Measurements from ENCODE around the gene PRKCG.
"Not testable (repeated sequence)": the region's sequence is repeated elsewhere in the genome, so short reads cannot be mapped to it uniquely, and the experiment has no call there.

Gene PRKCG

DNA sequence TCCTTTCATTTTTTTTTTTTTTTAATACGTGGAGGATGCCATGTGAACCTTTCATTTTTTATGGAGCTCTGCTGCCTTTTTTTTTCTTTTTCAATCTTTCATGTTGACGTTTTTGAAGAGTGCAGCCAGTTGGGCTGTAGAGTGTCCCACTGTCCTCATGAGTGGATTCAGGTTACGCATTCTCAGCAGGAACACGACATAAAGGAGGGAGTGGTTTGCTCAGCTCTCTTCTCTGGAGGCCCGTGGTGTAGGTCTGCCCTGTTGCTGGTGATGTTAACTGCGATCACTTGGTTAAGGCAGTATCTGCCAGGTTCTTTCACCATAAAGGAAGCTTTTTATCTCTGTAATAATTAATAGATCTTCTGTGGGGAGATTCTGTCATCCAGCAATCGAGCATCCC lies 54.0 kb downstream of the PRKCG start:
- no peaks in the 10 kb centered on the region for H3K36me3 ChIP-seq (ENCODE audit: control insufficient read depth in 2 of 2, insufficient read depth in 2 of 2, low read length in 2 of 2)
- H3K9ac ChIP-seq (ENCODE audit: low read depth in 1 of 2, low read length in 2 of 2): no peak overlapping the region
- no peaks in the 10 kb centered on the region for H3K27me3 ChIP-seq (ENCODE audit: control insufficient read depth in 2 of 2, insufficient read depth in 2 of 2, low read length in 2 of 2)
- H3K27ac ChIP-seq (ENCODE audit: low read depth in 2 of 2, low read length in 2 of 2): no peak overlapping the region
- no peaks in the 10 kb centered on the region for H3K9me3 ChIP-seq (ENCODE audit: control insufficient read depth in 2 of 2, low read length in 2 of 2)
- no peak overlapping the region for H3K4me3 ChIP-seq (ENCODE audit: low read length in 2 of 2)
- H3K4me1 ChIP-seq (ENCODE audit: control insufficient read depth in 2 of 2, insufficient read depth in 2 of 2, low read length in 2 of 2): no peaks in the 10 kb centered on the region

DNA sequence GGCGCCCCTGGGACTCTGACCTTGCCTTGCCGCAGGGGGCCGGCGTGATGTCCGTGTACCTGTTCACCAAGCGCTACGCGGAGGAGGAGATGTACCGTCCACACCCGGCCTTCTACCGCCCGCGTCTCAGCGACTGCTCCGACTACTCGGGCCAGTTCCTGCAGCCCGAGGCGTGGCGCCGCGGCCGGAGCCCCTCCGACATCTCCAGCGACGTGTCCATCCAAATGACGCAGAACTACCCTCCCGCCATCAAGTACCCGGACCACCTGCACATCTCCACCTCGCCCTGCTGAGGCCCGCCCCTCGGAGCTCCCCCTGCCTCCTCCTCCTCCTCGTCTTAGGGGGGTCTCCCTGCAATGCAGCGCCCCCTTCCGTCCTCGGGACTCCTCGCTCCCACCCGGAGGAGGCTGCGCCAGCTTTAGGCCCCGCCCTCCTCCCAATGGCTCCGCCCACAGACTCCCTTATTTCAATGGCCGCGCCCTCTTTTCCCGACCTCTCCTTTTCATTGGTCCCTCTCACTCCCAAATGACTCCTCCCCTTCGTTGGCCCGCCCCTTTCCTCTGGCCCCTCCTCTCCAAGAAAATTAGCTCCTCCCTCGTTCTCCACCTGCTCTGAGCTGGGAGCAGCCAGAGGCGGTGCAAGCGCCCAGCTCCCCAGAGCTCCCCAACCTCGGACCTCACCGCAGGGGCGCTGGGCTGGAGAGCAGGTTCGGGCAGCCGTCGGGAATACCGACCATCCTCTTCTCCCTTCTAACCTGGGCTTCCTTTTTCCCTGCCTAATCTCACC lies 60.2 kb downstream of the PRKCG start:
- Histone ChIP-seq H3K4me1 (ENCODE audit: control insufficient read depth in 2 of 2, insufficient read depth in 2 of 2, low read length in 2 of 2) (no peaks in the 10 kb centered on the region), H3K36me3 (ENCODE audit: control insufficient read depth in 2 of 2, insufficient read depth in 2 of 2, low read length in 2 of 2) (no peaks in the 10 kb centered on the region), H3K27me3 (ENCODE audit: control insufficient read depth in 2 of 2, insufficient read depth in 2 of 2, low read length in 2 of 2) (peaks cover 0 to 18% of the 10 kb centered on the region in 2 donors), H3K4me3 (ENCODE audit: low read length in 2 of 2) (no peak overlapping the region), H3K27ac (ENCODE audit: low read depth in 2 of 2, low read length in 2 of 2) (no peak overlapping the region), H3K9ac (ENCODE audit: low read depth in 1 of 2, low read length in 2 of 2) (no peak overlapping the region), H3K9me3 (ENCODE audit: control insufficient read depth in 2 of 2, low read length in 2 of 2) (no peaks in the 10 kb centered on the region)

DNA sequence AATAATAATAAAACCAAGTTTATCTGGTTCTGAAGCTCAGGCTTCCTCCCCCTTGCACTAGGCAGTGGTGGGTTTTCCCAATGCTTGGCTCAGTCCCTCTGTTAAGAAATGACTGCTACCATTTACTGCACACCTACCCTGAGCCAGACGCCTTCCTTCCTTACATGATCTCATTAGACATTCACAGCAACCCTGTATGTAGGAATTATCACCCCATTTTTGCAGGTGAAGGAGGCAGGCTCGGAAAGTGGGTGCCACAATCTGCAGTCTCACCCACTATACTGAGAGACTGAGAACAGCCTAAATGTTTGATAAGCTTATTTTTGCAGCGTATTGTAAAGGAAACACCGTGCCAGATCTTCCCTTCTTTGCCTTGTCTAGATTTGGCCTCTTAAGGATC lies 62.4 kb downstream of the PRKCG start:
- Histone ChIP-seq H3K27me3 (ENCODE audit: control insufficient read depth in 2 of 2, insufficient read depth in 2 of 2, low read length in 2 of 2) (peaks cover 0 to 18% of the 10 kb centered on the region in 2 donors), H3K9ac (ENCODE audit: low read depth in 1 of 2, low read length in 2 of 2) (no peak overlapping the region), H3K4me3 (ENCODE audit: low read length in 2 of 2) (no peak overlapping the region), H3K9me3 (ENCODE audit: control insufficient read depth in 2 of 2, low read length in 2 of 2) (no peaks in the 10 kb centered on the region), H3K4me1 (ENCODE audit: control insufficient read depth in 2 of 2, insufficient read depth in 2 of 2, low read length in 2 of 2) (no peaks in the 10 kb centered on the region), H3K36me3 (ENCODE audit: control insufficient read depth in 2 of 2, insufficient read depth in 2 of 2, low read length in 2 of 2) (no peaks in the 10 kb centered on the region), H3K27ac (ENCODE audit: low read depth in 2 of 2, low read length in 2 of 2) (no peak overlapping the region)

DNA sequence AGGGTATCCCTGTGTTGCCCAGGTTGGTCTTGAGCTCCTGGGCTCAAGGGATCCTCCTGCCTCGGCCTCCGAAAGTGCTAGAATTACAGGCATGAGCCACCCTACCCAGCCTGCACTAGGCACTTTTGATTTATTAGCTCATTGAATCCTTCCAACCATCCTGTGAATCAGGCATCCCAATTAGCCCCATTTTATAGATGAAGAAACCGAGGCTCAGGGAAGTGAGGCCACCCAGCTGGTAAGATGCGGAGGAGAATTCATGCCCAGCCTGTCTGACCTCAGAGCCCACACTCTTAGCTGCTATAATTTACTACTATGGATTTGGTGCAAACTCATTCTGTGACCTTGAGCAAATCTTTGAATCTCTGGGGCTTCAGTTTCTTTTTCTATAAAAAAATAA lies 62.9 kb downstream of the PRKCG start:
- Histone ChIP-seq H3K27me3 (ENCODE audit: control insufficient read depth in 2 of 2, insufficient read depth in 2 of 2, low read length in 2 of 2) (peaks cover 0 to 18% of the 10 kb centered on the region in 2 donors), H3K4me3 (ENCODE audit: low read length in 2 of 2) (no peak overlapping the region), H3K27ac (ENCODE audit: low read depth in 2 of 2, low read length in 2 of 2) (no peak overlapping the region)

DNA sequence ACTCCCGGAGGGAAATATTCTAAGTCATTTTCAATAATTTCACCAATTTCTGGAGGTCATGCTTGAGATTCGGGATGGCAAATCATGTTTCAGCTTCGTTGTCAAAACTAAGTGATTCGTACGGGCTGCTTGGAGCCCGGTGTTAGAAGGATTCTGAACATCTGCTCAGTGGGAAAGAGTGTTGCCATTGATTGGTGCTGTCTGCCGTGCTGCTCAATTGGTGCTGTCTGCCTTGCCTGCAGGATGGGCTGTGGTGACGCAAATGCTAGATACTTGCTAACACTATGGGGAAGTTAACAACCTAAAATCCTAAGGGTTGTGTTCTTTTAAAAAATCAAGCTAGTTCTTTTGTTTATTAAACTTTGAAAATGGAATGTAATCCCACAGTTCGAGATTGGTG lies 63.4 kb downstream of the PRKCG start:
- Histone ChIP-seq H3K9me3 (ENCODE audit: control insufficient read depth in 2 of 2, low read length in 2 of 2) (no peaks in the 10 kb centered on the region), H3K4me3 (ENCODE audit: low read length in 2 of 2) (no peak overlapping the region), H3K27me3 (ENCODE audit: control insufficient read depth in 2 of 2, insufficient read depth in 2 of 2, low read length in 2 of 2) (peaks cover 0 to 18% of the 10 kb centered on the region in 2 donors), H3K36me3 (ENCODE audit: control insufficient read depth in 2 of 2, insufficient read depth in 2 of 2, low read length in 2 of 2) (no peaks in the 10 kb centered on the region), H3K4me1 (ENCODE audit: control insufficient read depth in 2 of 2, insufficient read depth in 2 of 2, low read length in 2 of 2) (no peaks in the 10 kb centered on the region), H3K27ac (ENCODE audit: low read depth in 2 of 2, low read length in 2 of 2) (no peak overlapping the region), H3K9ac (ENCODE audit: low read depth in 1 of 2, low read length in 2 of 2) (no peak overlapping the region)

More for the DNA sequence above, 62.9 kb downstream of the PRKCG start:
- Histone ChIP-seq H3K36me3 (ENCODE audit: control insufficient read depth in 2 of 2, insufficient read depth in 2 of 2, low read length in 2 of 2) (no peaks in the 10 kb centered on the region), H3K9ac (ENCODE audit: low read depth in 1 of 2, low read length in 2 of 2) (no peak overlapping the region), H3K4me1 (ENCODE audit: control insufficient read depth in 2 of 2, insufficient read depth in 2 of 2, low read length in 2 of 2) (no peaks in the 10 kb centered on the region), H3K9me3 (ENCODE audit: control insufficient read depth in 2 of 2, low read length in 2 of 2) (no peaks in the 10 kb centered on the region)

DNA sequence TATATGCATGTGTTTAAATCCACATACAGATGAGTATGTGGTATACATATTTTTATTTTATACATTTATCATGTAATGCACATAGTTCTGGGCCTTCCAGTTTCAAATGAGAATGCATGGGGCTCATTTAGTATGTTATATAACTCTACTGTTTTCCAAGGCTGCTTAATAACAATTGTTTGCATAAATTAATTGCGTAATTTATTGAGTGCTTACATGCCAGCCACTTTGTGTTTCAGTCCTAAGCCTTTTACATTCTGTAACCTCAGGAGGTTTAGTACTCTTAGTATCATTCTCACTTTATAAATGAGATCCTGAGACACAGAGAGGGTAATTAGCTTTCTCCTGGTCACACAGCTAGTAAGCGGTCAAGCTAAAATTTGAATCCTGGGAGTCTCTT lies 64.0 kb downstream of the PRKCG start:
- H3K4me1 ChIP-seq (ENCODE audit: control insufficient read depth in 2 of 2, insufficient read depth in 2 of 2, low read length in 2 of 2): no peaks in the 10 kb centered on the region
- H3K4me3 ChIP-seq (ENCODE audit: low read length in 2 of 2): no peak overlapping the region
- no peak overlapping the region for H3K27ac ChIP-seq (ENCODE audit: low read depth in 2 of 2, low read length in 2 of 2)
- peaks cover 0 to 18% of the 10 kb centered on the region in 2 donors for H3K27me3 ChIP-seq (ENCODE audit: control insufficient read depth in 2 of 2, insufficient read depth in 2 of 2, low read length in 2 of 2)
- H3K36me3 ChIP-seq (ENCODE audit: control insufficient read depth in 2 of 2, insufficient read depth in 2 of 2, low read length in 2 of 2): no peaks in the 10 kb centered on the region
- no peak overlapping the region for H3K9ac ChIP-seq (ENCODE audit: low read depth in 1 of 2, low read length in 2 of 2)
- no peaks in the 10 kb centered on the region for H3K9me3 ChIP-seq (ENCODE audit: control insufficient read depth in 2 of 2, low read length in 2 of 2)

DNA sequence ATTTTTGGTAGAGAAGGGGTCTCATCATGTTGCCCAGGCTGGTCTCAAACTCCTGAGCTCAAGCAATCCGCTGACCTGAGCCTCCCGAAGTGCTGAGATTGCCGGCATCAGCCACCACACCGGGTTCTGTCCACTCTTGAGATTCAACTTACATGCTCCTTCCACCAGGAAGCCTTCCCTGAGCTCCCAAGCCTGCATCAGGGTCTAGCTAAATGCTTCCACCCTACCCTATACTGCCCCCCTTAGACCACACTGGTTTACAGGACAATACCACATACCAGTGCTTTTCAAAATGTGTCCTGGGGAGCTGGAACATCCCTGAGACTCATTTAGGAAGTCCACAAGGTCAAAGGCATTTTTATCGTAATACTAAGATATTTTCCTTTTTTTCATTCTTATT lies 65.6 kb downstream of the PRKCG start:
- no peaks in the 10 kb centered on the region for H3K36me3 ChIP-seq (ENCODE audit: control insufficient read depth in 2 of 2, insufficient read depth in 2 of 2, low read length in 2 of 2)
- H3K27ac ChIP-seq (ENCODE audit: low read depth in 2 of 2, low read length in 2 of 2): no peak overlapping the region
- H3K4me1 ChIP-seq (ENCODE audit: control insufficient read depth in 2 of 2, insufficient read depth in 2 of 2, low read length in 2 of 2): no peaks in the 10 kb centered on the region
- no peak overlapping the region for H3K9ac ChIP-seq (ENCODE audit: low read depth in 1 of 2, low read length in 2 of 2)
- H3K9me3 ChIP-seq (ENCODE audit: control insufficient read depth in 2 of 2, low read length in 2 of 2): no peaks in the 10 kb centered on the region
- H3K27me3 ChIP-seq (ENCODE audit: control insufficient read depth in 2 of 2, insufficient read depth in 2 of 2, low read length in 2 of 2): peaks cover 0 to 13% of the 10 kb centered on the region in 2 donors
- no peak overlapping the region for H3K4me3 ChIP-seq (ENCODE audit: low read length in 2 of 2)

DNA sequence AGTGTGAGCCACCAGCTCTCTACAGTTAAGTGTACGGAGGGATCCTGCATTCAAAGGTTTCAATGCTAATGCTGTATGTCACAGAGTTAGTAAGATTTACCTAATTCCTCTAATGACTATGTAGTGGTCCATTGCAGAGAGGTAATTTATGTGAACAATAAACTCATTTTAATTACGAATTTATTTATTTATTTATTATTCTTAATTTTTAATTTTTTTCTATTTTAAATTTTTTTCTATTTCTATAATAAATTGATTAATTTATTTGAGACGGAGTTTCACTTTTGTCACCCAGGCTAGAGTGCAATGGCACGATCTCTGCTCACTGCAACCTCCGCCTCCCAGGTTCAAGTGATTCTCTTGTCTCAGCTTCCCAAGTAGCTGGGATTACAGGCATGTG lies 66.6 kb downstream of the PRKCG start:
- not testable (repeated sequence) for H3K4me1 ChIP-seq (ENCODE audit: control insufficient read depth in 2 of 2, insufficient read depth in 2 of 2, low read length in 2 of 2); H3K9me3 ChIP-seq (ENCODE audit: control insufficient read depth in 2 of 2, low read length in 2 of 2); H3K36me3 ChIP-seq (ENCODE audit: control insufficient read depth in 2 of 2, insufficient read depth in 2 of 2, low read length in 2 of 2); H3K4me3 ChIP-seq (ENCODE audit: low read length in 2 of 2); H3K27me3 ChIP-seq (ENCODE audit: control insufficient read depth in 2 of 2, insufficient read depth in 2 of 2, low read length in 2 of 2); H3K27ac ChIP-seq (ENCODE audit: low read depth in 2 of 2, low read length in 2 of 2); H3K9ac ChIP-seq (ENCODE audit: low read depth in 1 of 2, low read length in 2 of 2)

DNA sequence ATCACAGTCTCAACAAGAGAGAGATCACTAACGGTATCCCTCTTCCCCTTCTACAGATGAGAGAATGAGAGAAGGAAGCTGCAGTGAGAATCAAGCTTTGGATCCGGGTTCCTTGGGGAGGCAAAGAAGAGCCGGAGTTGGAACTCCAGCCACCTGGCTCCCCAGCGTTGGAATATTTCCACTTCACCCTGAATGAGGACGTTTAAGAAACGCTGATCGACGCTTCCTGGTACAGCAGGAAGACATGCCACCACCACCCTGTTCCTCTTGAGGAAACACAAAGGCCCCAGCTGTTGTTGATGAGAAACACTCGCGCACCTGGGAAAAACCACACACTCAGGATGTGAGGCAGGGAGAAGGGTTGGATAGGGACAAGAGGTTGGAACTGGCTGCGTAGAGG lies 69.4 kb downstream of the PRKCG start:
- Histone ChIP-seq H3K4me3 (ENCODE audit: low read length in 2 of 2) (no peak overlapping the region), H3K36me3 (ENCODE audit: control insufficient read depth in 2 of 2, insufficient read depth in 2 of 2, low read length in 2 of 2) (no peaks in the 10 kb centered on the region), H3K9ac (ENCODE audit: low read depth in 1 of 2, low read length in 2 of 2) (no peak overlapping the region), H3K27me3 (ENCODE audit: control insufficient read depth in 2 of 2, insufficient read depth in 2 of 2, low read length in 2 of 2) (peaks cover 0 to 2% of the 10 kb centered on the region in 2 donors), H3K9me3 (ENCODE audit: control insufficient read depth in 2 of 2, low read length in 2 of 2) (no peaks in the 10 kb centered on the region), H3K4me1 (ENCODE audit: control insufficient read depth in 2 of 2, insufficient read depth in 2 of 2, low read length in 2 of 2) (no peaks in the 10 kb centered on the region), H3K27ac (ENCODE audit: low read depth in 2 of 2, low read length in 2 of 2) (no peak overlapping the region)

DNA sequence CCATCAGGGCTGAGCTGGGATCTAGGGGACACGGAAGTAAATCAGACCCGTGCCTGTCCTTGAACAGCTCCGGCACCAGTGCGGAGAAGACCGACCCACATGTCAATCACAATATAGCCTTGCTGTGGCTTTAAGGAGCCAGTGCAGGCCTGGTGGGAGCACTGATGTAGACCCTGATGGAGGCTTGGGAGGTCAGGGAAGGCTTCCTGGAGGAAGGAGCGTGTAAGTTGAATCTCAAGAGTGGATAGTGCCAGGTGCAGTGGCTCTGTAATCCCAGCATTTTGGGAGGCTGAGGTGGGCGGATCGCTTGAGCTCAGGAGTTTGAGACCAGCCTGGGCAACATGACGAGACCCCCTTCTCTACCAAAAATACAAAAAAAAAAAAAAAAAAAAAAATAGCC lies 70.0 kb downstream of the PRKCG start:
- no peak overlapping the region for H3K9ac ChIP-seq (ENCODE audit: low read depth in 1 of 2, low read length in 2 of 2)
- H3K27ac ChIP-seq (ENCODE audit: low read depth in 2 of 2, low read length in 2 of 2): no peak overlapping the region
- H3K4me1 ChIP-seq (ENCODE audit: control insufficient read depth in 2 of 2, insufficient read depth in 2 of 2, low read length in 2 of 2): no peaks in the 10 kb centered on the region
- no peaks in the 10 kb centered on the region for H3K36me3 ChIP-seq (ENCODE audit: control insufficient read depth in 2 of 2, insufficient read depth in 2 of 2, low read length in 2 of 2)
- H3K9me3 ChIP-seq (ENCODE audit: control insufficient read depth in 2 of 2, low read length in 2 of 2): no peaks in the 10 kb centered on the region
- H3K27me3 ChIP-seq (ENCODE audit: control insufficient read depth in 2 of 2, insufficient read depth in 2 of 2, low read length in 2 of 2): peaks cover 0 to 2% of the 10 kb centered on the region in 2 donors
- no peak overlapping the region for H3K4me3 ChIP-seq (ENCODE audit: low read length in 2 of 2)
